HG02571 (cell line): ENCODE data around the gene UGT1A7.

ENCODE experiments used
- ATAC-seq: cut with Tn5 transposase; IDR thresholded peaks from one replicate; pipeline ENCODE4 v1.9.1; 2021; ENCODE audit warnings: mild to moderate bottlenecking, moderate library complexity; ENCODE audit not compliant: unreplicated experiment

Gene UGT1A7

GRCh38 chr2:233816771-233817170 lies 135.1 kb downstream of the UGT1A7 start:
- no peak for ATAC-seq

DNA sequence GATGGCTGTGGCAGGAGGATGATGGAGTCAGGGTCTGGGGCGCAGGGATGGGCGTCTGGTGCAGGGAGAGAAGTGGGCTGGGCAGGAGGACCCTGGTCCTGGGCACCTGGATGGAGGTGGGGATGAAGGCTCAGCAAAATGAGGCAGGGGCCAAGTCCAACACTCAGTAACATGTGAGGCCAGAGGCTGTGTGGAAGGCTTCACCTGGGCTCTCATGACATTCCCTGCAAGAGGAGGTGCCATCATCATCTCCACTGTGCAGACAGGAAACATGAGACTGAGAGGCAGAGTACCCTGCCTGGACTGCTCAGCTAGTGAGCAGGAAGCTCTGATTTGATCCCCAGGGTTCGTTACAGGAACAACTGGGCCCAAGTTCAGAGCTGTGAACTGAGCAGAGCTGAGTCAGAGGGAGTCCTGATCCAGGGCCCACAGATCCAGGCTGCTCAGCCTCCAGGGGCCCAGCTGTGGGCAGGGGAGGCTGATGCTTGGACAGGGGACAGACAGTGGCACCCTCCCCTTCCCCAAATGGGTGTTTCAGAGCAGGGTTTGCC lies 135.7 kb downstream of the UGT1A7 start:
- ATAC-seq = no peak

DNA sequence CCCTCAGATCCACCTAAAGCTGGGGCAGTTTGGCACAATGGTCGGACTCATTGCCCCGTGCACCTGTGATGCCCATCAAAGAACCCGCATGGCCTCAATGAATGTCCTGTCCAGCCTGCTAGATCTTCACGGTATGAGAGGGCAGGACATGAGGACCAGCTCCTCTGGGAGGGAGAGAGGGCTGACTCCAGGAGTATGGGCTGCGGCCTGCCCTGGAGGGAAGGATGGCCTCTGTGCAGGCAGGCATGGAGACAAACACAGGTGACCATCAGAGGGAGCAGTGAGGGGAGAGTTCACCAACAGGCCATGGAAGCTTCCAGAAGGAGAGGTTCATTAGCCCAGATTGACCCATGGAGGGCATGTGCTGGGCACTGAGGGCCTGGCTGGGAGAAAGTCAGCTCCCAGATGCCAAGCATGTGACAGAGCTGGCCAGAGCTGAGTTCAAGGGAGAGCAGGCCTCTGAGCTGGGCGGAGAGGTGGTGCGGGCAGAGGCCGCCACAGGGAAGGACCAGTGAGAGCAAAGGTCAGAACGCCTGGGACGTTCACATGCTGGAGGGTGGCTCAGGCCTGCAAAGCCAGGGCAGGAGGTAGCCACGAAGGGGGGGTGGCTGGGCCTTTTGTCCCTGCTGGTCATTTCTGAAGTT lies 136.4 kb downstream of the UGT1A7 start:
- no peak for ATAC-seq

DNA sequence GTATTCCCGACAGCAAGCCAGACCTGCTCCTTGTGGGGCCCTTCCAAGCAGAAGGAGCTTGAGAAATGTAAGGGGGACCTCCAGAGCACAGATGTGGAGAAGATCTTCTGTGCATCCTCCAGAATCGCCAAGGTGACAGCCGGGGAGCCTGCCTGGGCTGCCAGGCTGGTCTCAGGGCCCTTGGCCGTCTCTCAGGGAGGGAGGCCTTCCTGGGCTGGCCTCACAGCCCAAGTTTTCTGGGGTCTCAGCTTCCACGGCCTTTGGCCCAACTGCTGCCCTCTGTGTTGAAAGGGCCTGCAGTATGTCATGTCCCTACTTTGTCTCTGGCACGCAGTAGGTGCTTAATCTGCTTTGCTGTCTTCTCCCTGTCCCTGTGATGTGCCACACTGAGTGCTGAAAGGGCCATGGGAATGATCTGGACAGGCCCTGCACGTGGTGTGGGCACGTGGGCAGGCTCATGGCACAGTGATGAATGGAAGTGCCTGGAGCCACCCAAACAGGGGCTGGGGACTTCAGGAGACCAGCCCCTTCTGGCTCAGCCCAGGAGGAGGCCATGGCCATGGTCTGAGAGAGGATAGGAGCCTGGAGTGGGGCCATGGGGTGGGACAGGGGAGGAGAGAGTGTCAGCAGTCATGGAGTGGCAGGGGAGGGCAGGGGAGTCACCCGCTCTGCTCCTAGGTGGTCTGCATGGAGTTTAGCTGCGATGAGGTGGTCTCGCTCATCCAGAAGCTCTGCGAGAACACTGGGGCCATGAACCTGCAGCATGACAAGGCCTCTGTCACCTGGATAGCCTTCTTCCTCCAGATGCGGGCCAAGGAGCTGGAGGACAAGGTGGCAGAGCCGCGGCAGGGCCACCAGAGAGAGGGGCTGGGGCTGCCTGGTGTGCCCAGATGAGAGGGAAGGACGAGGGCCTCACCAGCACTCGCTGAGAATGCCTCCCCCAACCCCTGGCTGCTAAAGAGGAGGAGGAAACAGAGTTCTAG lies 137.2 kb downstream of the UGT1A7 start:
- no peak for ATAC-seq

DNA sequence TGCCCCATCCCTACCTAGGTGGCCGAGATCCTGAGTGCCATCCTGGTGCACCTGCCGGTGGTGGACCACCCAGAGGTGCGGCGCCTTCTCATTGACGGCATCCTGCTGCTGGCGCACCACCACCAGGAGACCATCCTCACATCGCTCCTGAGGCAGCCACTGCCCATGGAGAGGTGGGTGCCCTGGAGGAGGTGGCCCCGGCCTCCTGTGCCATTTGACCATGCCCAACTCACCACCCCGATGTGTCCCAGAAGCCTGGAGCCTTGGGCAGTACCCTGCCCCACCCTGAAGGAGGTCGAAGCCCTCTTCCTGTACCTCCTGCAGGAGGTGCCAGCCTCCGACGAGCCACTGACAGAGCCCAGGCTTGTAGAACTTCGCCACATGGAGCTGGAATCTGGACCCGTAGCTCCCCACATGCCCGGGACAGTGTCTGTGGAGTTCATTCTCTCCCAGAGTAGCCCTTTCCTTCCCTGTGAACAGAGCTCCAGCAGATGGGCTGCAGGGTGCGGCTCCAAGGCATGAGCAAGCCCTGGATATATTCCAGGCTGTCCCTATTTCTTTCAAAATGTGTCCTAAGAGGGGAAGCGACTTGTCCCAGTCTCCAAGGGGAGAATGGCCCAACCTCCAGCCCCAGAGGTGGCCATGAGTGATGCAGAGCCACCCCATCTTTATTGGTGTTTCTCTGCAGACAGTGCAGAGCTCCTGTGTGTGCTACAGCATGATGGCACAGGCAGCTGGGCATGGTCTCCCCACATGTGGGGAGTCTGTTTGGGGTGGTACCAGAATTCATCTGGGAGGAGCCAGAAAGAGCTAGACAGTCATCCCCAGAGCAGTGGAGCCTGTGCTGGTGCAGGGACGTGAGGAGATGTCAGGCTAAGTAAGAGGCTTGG lies 138.4 kb downstream of the UGT1A7 start:
- ATAC-seq = no peak

- ATAC-seq = no peak
Measured at GRCh38 chr2:233820774-233821105, 139.0 kb downstream of the UGT1A7 start.

DNA sequence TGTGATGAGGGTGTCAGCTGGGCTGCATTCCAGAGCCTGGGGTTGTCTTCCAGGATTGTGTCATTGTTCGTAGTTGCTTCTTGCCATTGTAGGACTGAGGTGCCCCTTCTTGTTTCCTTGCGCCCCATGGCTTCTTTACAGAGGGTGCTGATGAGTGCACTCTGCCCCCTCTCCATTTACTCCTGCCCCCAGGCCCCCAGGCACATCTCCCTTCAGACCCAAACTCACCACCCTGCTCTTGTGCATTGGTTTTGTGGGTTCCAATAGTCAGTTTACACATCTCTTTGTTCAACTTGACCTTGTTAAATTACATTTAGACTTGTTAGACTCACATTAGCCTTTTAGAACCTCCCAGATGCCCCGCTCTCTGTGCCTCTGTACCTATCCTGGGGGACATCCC lies 139.5 kb downstream of the UGT1A7 start:
- no peak for ATAC-seq

DNA sequence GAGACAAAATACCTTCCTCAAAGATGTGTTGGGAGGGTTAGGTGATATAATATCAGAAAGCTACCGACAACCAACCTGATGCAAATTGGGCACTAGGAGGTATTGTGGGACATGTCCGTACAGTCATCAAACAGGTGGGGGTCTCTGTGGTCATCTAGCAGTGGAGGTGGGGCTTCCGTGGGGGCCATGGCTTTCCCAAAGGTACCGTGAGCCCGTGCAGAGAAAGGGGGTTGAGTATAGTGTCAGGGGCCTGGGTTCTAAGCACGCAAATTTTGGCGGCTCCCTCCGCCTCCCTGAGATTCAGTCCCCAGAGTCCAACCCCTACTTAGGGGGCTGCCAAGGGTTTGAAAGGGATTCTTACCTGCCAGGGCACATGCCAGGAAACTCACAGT lies 140.0 kb downstream of the UGT1A7 start:
- ATAC-seq = no peak

GRCh38 chr2:233822101-233822771 lies 140.5 kb downstream of the UGT1A7 start:
- ATAC-seq = no peak
